LNCAP (cell line): ENCODE measurements around the gene NELFE.

Source experiments
- TF ChIP-seq, protein P1 (sequence below): fragments of 450-650 bp; IDR thresholded peaks from 2 replicates; pipeline ENCODE4 v1.5.1; 2017; ENCODE audit warnings: mild to moderate bottlenecking

NELFE gene

GRCh38 chr6:31947070-31947675 lies 11.6 kb downstream of the NELFE start:
- TF ChIP-seq, protein P1, sequence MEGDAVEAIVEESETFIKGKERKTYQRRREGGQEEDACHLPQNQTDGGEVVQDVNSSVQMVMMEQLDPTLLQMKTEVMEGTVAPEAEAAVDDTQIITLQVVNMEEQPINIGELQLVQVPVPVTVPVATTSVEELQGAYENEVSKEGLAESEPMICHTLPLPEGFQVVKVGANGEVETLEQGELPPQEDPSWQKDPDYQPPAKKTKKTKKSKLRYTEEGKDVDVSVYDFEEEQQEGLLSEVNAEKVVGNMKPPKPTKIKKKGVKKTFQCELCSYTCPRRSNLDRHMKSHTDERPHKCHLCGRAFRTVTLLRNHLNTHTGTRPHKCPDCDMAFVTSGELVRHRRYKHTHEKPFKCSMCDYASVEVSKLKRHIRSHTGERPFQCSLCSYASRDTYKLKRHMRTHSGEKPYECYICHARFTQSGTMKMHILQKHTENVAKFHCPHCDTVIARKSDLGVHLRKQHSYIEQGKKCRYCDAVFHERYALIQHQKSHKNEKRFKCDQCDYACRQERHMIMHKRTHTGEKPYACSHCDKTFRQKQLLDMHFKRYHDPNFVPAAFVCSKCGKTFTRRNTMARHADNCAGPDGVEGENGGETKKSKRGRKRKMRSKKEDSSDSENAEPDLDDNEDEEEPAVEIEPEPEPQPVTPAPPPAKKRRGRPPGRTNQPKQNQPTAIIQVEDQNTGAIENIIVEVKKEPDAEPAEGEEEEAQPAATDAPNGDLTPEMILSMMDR: no peak

DNA sequence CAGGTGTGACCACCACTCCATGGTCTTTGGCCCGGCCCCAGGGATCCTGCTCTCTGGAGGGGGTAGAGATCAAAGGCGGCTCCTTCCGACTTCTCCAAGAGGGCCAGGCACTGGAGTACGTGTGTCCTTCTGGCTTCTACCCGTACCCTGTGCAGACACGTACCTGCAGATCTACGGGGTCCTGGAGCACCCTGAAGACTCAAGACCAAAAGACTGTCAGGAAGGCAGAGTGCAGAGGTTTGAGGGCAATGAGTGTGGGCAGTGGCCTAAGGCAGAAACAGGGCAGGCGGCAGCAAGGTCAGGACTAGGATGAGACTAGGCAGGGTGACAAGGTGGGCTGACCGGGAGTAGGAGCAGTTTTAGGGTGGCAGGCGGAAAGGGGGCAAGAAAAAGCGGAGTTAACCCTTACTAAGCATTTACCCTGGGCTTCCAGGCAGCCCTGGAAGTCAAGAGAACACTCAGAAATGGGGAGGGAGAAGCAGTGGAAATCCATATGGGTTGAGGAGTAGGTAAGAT lies 12.3 kb downstream of the NELFE start:
- TF ChIP-seq, protein P1: no peak

DNA sequence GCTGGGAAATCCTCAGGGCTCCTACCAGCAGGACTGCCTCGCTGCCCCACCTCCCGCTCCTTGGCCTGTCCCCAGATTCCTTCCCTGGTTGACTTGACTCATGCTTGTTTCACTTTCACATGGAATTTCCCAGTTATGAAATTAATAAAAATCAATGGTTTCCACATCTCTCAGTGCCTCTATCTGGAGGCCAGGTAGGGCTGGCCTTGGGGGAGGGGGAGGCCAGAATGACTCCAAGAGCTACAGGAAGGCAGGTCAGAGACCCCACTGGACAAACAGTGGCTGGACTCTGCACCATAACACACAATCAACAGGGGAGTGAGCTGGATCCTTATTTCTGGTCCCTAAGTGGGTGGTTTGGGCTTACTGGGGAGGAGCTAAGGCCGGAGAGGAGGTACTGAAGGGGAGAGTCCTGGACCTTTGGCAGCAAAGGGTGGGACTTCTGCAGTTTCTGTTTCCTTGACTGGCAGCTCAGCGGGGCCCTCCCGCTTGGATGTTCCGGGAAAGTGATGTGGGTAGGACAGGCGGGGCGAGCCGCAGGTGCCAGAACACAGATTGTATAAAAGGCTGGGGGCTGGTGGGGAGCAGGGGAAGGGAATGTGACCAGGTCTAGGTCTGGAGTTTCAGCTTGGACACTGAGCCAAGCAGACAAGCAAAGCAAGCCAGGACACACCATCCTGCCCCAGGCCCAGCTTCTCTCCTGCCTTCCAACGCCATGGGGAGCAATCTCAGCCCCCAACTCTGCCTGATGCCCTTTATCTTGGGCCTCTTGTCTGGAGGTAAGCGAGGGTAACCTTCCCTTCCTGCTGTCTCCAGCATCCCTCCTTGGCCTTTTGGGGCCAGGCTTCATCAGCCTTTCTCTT lies 13.0 kb downstream of the NELFE start, which contains the start of gene CFB:
Gene CFB (plus strand): TSS at position 589 of the 863 bp plus-strand sequence. CDS start 127 bp downstream, at position 716.
- TF ChIP-seq, protein P1: no peak

- TF ChIP-seq, protein P1: no peak
Measured at GRCh38 chr6:31945154-31945506, 13.6 kb downstream of the NELFE start.

- TF ChIP-seq, protein P1: no peak
Measured at GRCh38 chr6:31943742-31944141, 15.0 kb downstream of the NELFE start.

DNA sequence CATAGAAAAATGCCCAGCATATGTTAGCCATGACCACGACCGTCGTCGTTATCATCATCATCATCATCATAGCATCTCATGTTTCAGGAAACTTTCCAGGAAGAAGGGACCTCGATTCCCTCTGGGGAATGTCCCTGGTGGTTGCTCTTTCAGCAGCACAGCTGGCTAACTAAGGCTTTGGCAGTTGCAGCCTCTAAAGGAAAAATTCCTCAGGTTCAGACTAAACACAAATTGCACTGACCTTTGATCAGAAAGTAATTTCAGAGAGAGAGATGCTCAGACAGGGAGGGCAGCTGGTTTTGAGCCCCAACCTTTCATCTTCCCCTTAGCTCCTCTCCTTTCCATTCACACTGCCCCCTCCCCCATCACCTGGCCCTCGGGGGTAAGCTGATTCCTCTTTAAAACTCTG lies 18.5 kb downstream of the NELFE start:
- TF ChIP-seq, protein P1: no peak

GRCh38 chr6:31935823-31936222 lies 22.9 kb downstream of the NELFE start:
- TF ChIP-seq, protein P1: no peak
